ENCODE results near the gene FRY. TPM values are rescaled to one million over a fixed set of nuclear protein-coding genes. Genes with fewer than 3 reads are reported as not detected.

Gene FRY
- total and polyA plus RNA-seq, 2 of the 13 experiments (the other 11 are each of a cell fraction or from before 2014, with no cell fraction given): 8.2 to 13.1 TPM

DNA sequence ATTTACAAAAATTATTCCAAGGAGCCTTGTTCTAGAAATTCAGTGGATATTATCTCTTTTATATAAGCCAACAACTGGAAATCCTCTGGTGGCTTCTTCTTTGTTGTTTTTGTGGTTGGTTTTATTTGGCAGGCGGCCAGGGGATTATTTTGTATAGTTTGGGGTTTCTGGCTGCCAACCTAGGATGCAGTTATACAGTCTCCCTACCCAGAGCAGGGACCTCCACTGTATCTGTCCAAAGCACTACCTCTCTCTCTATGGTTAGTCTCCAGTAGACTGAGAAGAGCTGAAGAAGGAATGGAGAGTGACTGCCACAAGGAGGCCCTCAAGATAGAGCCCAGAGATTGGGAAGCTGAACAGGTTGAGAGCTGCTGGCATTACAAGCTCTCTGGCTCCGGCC lies 203.3 kb downstream of the FRY start (continued):
- TF ChIP-seq, protein P1, sequence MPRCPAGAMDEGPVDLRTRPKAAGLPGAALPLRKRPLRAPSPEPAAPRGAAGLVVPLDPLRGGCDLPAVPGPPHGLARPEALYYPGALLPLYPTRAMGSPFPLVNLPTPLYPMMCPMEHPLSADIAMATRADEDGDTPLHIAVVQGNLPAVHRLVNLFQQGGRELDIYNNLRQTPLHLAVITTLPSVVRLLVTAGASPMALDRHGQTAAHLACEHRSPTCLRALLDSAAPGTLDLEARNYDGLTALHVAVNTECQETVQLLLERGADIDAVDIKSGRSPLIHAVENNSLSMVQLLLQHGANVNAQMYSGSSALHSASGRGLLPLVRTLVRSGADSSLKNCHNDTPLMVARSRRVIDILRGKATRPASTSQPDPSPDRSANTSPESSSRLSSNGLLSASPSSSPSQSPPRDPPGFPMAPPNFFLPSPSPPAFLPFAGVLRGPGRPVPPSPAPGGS (CRISPR knock-in tag; IDR thresholded peaks at IDR 0.05): no peak
- no peak for TF ChIP-seq ZKSCAN8 (CRISPR knock-in tag; IDR thresholded peaks at IDR 0.05; ENCODE audit: borderline replicate concordance)
- no peak for TF ChIP-seq ZNF256 (CRISPR knock-in tag; conservative IDR thresholded peaks at IDR 0.05)
- TF ChIP-seq, protein P2, sequence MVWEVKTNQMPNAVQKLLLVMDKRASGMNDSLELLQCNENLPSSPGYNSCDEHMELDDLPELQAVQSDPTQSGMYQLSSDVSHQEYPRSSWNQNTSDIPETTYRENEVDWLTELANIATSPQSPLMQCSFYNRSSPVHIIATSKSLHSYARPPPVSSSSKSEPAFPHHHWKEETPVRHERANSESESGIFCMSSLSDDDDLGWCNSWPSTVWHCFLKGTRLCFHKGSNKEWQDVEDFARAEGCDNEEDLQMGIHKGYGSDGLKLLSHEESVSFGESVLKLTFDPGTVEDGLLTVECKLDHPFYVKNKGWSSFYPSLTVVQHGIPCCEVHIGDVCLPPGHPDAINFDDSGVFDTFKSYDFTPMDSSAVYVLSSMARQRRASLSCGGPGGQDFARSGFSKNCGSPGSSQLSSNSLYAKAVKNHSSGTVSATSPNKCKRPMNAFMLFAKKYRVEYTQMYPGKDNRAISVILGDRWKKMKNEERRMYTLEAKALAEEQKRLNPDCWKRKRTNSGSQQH (CRISPR knock-in tag; IDR thresholded peaks at IDR 0.05; ENCODE audit: low read depth): no peak
- TF ChIP-seq PCBP2 (optimal IDR thresholded peaks at IDR 0.05; ENCODE audit: low read depth, low read length, poor library complexity, severe bottlenecking): no peak
- no peak for TF ChIP-seq REL (CRISPR knock-in tag; conservative IDR thresholded peaks at IDR 0.05)
- no peak for TF ChIP-seq FOXM1 (CRISPR knock-in tag; IDR thresholded peaks at IDR 0.05)
- TF ChIP-seq, protein P3, sequence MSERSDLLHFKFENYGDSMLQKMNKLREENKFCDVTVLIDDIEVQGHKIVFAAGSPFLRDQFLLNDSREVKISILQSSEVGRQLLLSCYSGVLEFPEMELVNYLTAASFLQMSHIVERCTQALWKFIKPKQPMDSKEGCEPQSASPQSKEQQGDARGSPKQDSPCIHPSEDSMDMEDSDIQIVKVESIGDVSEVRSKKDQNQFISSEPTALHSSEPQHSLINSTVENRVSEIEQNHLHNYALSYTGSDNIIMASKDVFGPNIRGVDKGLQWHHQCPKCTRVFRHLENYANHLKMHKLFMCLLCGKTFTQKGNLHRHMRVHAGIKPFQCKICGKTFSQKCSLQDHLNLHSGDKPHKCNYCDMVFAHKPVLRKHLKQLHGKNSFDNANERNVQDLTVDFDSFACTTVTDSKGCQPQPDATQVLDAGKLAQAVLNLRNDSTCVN (CRISPR knock-in tag; IDR thresholded peaks at IDR 0.05; ENCODE audit: borderline replicate concordance): no peak
- no peak for TF ChIP-seq RFXAP (CRISPR knock-in tag; IDR thresholded peaks at IDR 0.05; ENCODE audit: borderline replicate concordance)
- no peak for TF ChIP-seq ZFP36L1 (CRISPR knock-in tag; IDR thresholded peaks at IDR 0.05)
- no peak for TF ChIP-seq ZNF792 (CRISPR knock-in tag; IDR thresholded peaks at IDR 0.05)

All from HepG2 (cell line).